Measurements from ENCODE around the gene JUP.

Gene JUP

DNA sequence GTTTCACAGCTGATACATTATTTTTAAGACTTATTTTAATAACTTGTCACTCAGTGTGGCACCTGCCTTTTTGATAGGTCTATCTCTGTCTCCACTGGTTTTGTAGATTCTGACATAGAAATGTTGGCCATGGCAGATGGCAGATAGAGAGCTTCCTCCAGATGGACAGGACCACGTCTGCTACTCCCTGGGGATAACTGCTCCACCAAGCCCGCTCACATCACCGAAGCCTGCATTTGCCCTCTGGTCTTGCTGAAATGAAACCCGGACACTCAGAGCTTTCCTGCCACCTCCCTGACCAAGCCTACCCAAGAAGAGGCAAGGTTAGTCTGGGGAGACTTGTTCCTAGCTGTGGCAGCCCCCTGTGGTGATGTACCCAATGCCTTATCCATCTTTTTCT lies 35.6 kb downstream of the JUP start:
- H3K4me3 ChIP-seq (replicated peaks; ENCODE audit: low read depth, low read length): no peak overlapping the region
- no peak for DNase-seq (ENCODE audit: extremely low read depth, low read depth)
- TF ChIP-seq, protein P1, sequence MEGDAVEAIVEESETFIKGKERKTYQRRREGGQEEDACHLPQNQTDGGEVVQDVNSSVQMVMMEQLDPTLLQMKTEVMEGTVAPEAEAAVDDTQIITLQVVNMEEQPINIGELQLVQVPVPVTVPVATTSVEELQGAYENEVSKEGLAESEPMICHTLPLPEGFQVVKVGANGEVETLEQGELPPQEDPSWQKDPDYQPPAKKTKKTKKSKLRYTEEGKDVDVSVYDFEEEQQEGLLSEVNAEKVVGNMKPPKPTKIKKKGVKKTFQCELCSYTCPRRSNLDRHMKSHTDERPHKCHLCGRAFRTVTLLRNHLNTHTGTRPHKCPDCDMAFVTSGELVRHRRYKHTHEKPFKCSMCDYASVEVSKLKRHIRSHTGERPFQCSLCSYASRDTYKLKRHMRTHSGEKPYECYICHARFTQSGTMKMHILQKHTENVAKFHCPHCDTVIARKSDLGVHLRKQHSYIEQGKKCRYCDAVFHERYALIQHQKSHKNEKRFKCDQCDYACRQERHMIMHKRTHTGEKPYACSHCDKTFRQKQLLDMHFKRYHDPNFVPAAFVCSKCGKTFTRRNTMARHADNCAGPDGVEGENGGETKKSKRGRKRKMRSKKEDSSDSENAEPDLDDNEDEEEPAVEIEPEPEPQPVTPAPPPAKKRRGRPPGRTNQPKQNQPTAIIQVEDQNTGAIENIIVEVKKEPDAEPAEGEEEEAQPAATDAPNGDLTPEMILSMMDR (IDR thresholded peaks at IDR 0.05; ENCODE audit: low read depth, low read length, missing control alignments): no peak

DNA sequence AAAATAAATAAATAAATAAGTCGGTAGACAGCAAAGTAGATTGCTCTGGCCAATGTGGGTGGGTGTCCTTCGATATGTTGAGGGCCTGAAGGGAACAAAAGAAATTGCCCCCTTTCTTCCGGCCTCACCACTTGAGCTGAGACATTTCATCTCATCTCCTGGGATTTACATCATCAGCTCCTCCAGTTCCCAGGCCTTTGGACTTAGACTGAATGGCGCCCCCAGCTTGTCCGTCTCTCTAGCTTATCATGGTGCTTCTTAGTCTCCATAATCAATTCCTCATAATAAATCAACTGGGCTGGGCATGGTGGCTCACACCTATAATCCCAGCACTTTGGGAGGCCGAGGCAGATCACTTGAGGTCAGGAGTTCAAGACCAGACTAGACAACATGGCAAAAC lies 38.2 kb downstream of the JUP start:
- H3K4me3 ChIP-seq (replicated peaks; ENCODE audit: low read depth, low read length): no peak overlapping the region
- TF ChIP-seq, protein P1 (IDR thresholded peaks at IDR 0.05; ENCODE audit: low read depth, low read length, missing control alignments): no peak
- DNase-seq (ENCODE audit: extremely low read depth, low read depth): no peak

DNA sequence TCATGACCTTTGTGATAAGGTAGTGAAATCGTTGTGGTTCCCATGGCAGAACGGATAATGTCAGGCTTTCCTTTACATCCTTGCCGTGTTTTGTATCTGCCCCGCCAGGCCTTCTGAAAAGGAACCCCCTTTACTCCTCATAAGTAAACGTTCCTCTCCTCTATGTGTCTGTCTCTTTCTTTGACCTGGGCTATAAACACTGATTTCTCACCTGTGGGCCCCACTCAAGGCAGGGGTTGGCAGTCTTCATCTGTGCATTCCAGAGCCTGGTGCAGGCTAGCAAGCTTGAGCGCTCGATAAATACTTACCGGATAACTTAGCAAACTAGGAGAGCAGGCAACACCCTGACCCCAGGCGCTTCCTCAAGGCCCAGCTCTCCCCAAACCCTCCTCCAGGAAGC lies 44.8 kb downstream of the JUP start:
- TF ChIP-seq, protein P1 (IDR thresholded peaks at IDR 0.05; ENCODE audit: low read depth, low read length, missing control alignments): no peak
- no peak overlapping the region for H3K4me3 ChIP-seq (replicated peaks; ENCODE audit: low read depth, low read length)
- DNase-seq (ENCODE audit: extremely low read depth, low read depth): no peak

DNA sequence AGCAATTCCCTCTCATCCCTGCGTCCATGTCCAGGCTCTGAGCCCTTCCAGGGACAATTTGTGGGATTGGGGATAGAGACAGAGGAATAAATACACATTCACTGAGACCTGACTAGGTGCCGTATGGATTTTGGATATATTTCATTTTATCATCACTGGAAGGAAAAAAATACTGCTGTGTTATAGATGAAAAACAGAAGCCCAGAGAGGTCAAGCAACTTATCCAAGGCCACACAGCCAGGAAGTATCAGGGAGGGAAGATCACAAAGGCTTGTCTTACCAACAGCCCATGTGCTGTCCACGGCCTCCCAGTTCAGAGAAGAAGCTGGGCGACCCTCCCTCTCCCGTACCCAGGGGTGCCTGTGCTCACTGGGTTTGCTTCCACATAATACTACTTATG lies 46.0 kb downstream of the JUP start:
- H3K4me3 ChIP-seq (replicated peaks; ENCODE audit: low read depth, low read length): no peak overlapping the region
- TF ChIP-seq, protein P1 (IDR thresholded peaks at IDR 0.05; ENCODE audit: low read depth, low read length, missing control alignments): no peak
- no peak for DNase-seq (ENCODE audit: extremely low read depth, low read depth)

DNA sequence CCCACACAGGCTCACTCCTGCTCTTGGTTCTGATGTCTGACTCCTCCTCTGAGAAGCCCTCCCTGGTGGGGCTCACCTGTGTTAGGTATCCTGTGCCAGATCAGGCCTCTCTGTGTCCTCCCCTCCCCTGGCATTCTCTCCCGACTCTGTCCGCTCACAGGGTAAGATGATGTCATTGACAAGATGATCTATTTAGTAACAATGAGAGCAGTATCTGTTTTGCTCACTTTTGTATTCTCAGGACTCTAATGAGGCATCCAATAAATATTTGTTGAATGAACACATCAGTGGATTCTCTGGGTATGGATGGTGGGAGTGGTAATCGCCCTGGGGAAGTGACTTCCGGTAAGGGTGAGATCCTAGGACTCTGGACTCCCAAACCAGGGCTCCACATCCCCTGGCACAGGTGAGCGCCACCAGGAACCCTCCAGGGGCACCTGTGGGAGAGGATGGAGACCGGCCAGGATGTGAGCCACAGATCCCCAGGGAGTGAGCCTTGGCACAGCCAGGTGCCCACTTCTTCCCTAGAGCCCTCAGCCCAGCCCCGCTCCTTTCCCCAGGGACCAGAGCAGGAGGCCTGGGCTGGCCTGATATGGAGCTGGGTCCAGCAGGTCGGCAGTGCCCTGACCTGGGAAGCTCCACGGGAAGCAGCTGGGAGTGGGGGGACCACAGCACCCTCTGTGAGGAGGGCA lies 46.7 kb downstream of the JUP start:
- no peak overlapping the region for H3K4me3 ChIP-seq (replicated peaks; ENCODE audit: low read depth, low read length)
- DNase-seq (ENCODE audit: extremely low read depth, low read depth): no peak
- TF ChIP-seq, protein P1 (IDR thresholded peaks at IDR 0.05; ENCODE audit: low read depth, low read length, missing control alignments): no peak

DNA sequence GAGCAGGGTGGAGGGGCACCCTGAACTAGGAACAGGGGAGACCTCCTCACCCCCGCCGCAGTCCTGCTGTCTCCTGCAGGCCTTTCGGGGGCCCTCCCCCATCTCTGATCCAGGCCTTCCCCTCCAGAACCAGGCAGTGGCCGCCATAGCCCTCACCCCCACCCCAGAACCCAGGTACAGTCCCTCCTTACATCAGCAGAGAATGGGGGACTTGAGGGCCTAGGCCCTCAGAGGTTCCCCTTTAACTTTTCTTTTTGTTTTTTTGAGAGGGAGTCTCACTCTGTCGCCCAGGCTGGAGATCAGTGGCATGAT lies 47.8 kb downstream of the JUP start:
- TF ChIP-seq, protein P1 (IDR thresholded peaks at IDR 0.05; ENCODE audit: low read depth, low read length, missing control alignments): no peak
- no peak for DNase-seq (ENCODE audit: extremely low read depth, low read depth)
- H3K4me3 ChIP-seq (replicated peaks; ENCODE audit: low read depth, low read length): no peak overlapping the region

All from HFF-Myc (cell line).